HL-60 (cell line): ENCODE measurements around the gene THAP6.

Experiments used
- DNase-seq, 2 experiments: peaks; one replicate each; pipeline ENCODE4 v3.0.0-alpha.2; 2010 to 2020; ENCODE audit warnings: low read depth in 1 of 2, low spot score in 1 of 2
- H3K27ac ChIP-seq: fragments of 250-450 bp; sonication (Bioruptor Pico); replicated peaks from 2 replicates; pipeline ENCODE4 v1.5.1; 2020; ENCODE audit warnings: mild to moderate bottlenecking, moderate library complexity
- H3K27me3 ChIP-seq: fragments of 250-450 bp; sonication (Bioruptor Pico); 2 replicates; pipeline ENCODE4 v1.5.1; 2021; ENCODE audit warnings: mild to moderate bottlenecking, moderate library complexity; ENCODE audit not compliant: insufficient read depth, poor library complexity, severe bottlenecking
- H3K4me3 ChIP-seq: replicated peaks from 2 replicates; pipeline ENCODE4 v1.5.1; 2011; ENCODE audit warnings: mild to moderate bottlenecking, control low read depth, low read length; ENCODE audit not compliant: insufficient read depth
- CTCF ChIP-seq: IDR thresholded peaks from one replicate; pipeline ENCODE4 v1.5.1; 2011; ENCODE audit warnings: low read length, control low read depth, inconsistent platforms; ENCODE audit not compliant: insufficient read depth
- GABPA ChIP-seq: IDR thresholded peaks from 2 replicates; pipeline ENCODE4 v1.6.1; 2012; ENCODE audit warnings: low read depth
- POLR2AphosphoS5 ChIP-seq: IDR thresholded peaks from 2 replicates; pipeline ENCODE4 v1.6.1; 2012; ENCODE audit warnings: low read depth
- REST ChIP-seq: IDR thresholded peaks from 2 replicates; pipeline ENCODE4 v1.6.1; 2012; ENCODE audit warnings: low read depth; ENCODE audit not compliant: insufficient replicate concordance
- SPI1 ChIP-seq: IDR thresholded peaks from 2 replicates; pipeline ENCODE4 v1.6.1; 2012; ENCODE audit warnings: low read depth, mild to moderate bottlenecking, borderline replicate concordance

The THAP6 gene

GRCh38 chr4:75495476-75495875, 18.8 kb upstream of the THAP6 start:
- Histone ChIP-seq H3K27ac (no peak overlapping the region), H3K4me3 (no peak overlapping the region), H3K27me3 (no peaks in the 10 kb centered on the region)
- no peak for TF ChIP-seq CTCF
- peak; percentile 65 for TF ChIP-seq SPI1
- DNase-seq: no peak

GRCh38 chr4:75496406-75496805, 17.9 kb upstream of the THAP6 start:
- H3K27me3 ChIP-seq: no peaks in the 10 kb centered on the region
- TF ChIP-seq REST (no peak), CTCF (no peak), POLR2AphosphoS5 (no peak), GABPA (no peak), SPI1 (no peak)
- no peak overlapping the region for H3K27ac ChIP-seq
- H3K4me3 ChIP-seq: no peak overlapping the region
- no peak for DNase-seq

- no peak overlapping the region for H3K27ac ChIP-seq
- TF ChIP-seq GABPA (no peak), SPI1 (no peak), REST (no peak)
- H3K4me3 ChIP-seq: no peak overlapping the region
- no peak for DNase-seq
- no peaks in the 10 kb centered on the region for H3K27me3 ChIP-seq
These were observed 17.1 kb upstream of the THAP6 start for GRCh38 chr4:75497133-75497532.

GRCh38 chr4:75498041-75498440, 16.2 kb upstream of the THAP6 start:
- TF ChIP-seq SPI1 (no peak), GABPA (no peak), POLR2AphosphoS5 (no peak), REST (no peak), CTCF (no peak)
- no peak overlapping the region for H3K4me3 ChIP-seq
- DNase-seq: no peak

More at GRCh38 chr4:75498041-75498440, 16.2 kb upstream of the THAP6 start:
- no peaks in the 10 kb centered on the region for H3K27me3 ChIP-seq
- no peak overlapping the region for H3K27ac ChIP-seq
